Cerebellar cortex (tissue), 1 donor: ENCODE data around the gene PEMT.

ENCODE experiments used
- DNase-seq: peaks from one replicate; pipeline ENCODE4 v3.0.0-alpha.2; 2015; ENCODE audit warnings: low spot score

The PEMT gene

GRCh38 chr17:17570798-17571716 is 20.5 kb downstream of the PEMT start:
- DNase-seq = peak; percentile 48

DNA sequence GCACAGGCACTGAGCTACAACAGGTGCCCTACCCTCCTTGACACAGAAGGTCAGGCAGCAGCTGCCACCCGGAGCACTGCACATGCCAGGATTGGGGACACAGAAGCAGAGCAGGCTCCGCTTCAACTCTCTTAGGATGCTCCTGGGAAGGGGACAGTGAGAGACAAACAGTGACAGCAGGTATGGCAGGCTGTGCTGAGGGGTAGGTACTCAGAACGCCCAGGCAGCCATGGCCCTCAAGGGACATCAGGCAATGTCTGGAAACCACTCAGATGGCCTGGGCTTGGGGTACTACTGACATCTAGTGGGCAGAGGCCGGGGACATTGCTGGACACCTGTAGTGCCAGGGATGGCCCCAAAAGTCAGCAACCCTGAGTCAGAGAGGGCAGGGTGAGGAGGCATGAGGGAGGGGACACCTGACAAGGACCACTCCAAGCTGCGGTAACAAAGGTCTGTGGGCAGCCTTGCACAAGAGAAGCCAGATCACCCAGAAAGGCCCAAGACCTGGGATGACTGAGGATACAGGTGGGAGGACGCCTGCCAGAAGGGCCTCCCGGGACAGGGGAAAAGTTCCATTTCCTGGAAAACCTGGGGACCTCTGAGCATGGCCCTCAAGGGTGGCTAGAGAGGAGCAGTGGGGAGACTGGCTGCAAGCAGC is 21.2 kb downstream of the PEMT start:
- DNase-seq = peak; percentile 75

DNA sequence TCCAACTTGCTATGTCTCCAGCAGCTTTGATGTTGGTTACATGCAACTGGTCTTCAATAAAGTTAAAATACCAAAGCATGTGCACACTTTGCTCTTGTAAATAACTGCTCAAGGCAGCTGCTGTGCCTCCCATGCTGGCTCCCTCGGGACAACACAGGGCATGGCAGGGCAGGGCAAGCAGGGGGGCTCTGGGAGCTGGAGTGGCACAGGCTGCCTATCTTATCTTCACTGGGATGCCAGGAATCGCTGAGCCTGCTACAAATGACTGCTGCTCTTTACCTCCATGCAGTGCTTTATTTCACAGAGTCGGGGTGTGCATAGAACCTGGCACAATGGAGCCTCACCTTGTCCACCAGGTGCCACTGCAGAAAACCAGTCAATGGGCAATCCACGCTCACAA is 21.8 kb downstream of the PEMT start:
- no peak for DNase-seq

DNA sequence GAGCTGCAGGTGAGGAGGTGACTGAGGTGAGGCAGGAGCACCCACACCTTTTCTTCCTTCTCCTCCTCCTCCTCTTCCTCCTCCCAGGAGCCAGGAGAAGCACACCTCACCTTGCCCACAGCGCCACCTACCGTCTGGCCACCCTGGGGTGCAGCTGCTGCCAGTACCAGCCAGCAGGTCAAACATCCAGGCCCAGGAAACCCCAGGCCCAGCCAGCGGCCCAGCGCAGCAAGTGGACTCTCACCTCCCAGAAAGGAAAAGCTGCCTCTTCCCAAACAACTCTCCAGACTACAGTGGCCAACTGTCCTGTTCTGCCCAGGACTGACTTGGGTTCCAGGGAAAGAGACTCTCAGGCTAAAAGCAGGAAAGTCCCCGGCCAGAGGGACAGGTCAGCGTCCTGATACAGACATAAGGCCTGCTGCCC is 22.7 kb downstream of the PEMT start:
- peak; percentile 46 for DNase-seq

DNA sequence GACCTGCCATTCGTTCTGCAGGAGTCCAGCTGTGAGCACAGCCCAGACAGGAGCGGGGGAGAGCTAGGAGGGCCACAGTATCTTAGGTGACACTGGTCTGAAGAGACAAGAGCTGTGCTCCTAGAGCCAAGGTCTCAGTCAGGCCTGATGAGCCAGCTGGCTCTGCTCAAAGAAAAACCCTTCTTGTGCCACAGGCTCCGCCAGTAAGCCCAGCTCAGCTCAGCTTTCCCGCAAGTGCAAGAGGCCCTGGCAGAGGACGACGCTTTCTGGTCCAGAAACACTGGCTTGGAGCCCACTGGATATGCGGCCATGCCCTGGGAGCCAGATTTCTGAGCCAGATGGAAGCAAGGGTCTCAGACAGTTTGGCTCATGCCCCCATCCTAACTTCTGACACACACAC is 23.9 kb downstream of the PEMT start:
- peak; percentile 95 for DNase-seq

DNA sequence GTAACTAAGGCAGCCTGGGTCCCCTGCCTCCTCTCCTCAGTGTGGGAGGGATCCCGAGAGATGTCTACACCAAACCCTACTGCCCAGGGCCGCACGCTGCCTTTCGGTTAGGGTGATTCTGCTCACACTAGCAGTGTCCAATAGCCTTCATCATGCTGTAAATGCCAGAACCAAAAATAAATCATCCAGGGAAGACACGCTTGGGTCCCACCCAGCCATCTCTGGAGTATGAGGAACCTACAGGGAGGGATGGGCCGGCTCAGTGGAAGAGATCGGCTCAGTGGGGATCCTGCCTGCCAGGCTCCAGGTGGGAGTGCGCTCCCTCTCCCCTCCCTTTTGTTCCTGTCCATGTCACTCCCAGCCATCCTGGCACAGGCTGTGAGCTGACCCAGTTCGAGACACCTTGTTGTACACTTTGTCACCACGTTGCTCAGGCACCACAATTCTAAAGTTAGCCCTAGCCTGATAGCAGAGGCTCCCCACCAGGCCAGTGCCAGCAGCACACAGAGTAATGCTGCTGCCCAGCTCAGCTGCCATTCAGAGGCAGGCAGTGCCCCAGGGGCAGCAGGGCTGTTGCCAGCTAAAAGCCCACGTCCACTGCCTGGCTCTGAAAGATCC is 24.5 kb downstream of the PEMT start:
- peak; percentile 85 for DNase-seq

- DNase-seq = no peak
Measured at GRCh38 chr17:17565471-17566339, 25.8 kb downstream of the PEMT start.

GRCh38 chr17:17564896-17565295 is 26.6 kb downstream of the PEMT start:
- DNase-seq = no peak

- DNase-seq = no peak
Measured at GRCh38 chr17:17564323-17564722, 27.2 kb downstream of the PEMT start.

GRCh38 chr17:17563530-17563929 is 28.0 kb downstream of the PEMT start:
- no peak for DNase-seq

GRCh38 chr17:17562146-17562511 is 29.4 kb downstream of the PEMT start:
- no peak for DNase-seq

- DNase-seq = no peak
Measured at GRCh38 chr17:17561408-17562145, 29.9 kb downstream of the PEMT start.

GRCh38 chr17:17560975-17561374 is 30.5 kb downstream of the PEMT start:
- DNase-seq = no peak

DNA sequence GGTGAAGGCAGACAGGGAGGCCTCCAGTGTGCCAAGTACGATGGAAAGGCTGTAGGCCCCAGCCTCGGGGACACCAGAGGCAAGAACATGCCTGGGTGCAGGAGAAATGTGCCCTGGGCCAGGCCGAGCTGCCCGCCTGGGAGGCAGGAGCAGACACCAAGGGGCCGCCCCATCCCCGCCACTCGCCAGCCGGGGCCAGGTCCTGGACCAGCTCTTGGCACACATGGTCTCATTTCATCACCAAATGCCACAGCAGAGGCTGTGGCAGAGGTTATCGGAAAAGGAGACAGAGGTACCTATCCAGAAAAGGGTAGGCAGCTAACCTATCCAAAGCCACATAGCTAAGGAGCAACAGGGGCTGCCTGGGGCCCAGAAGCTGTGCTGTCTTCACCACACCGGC is 31.3 kb downstream of the PEMT start:
- no peak for DNase-seq

GRCh38 chr17:17559164-17559563 is 32.3 kb downstream of the PEMT start:
- DNase-seq = no peak

GRCh38 chr17:17558431-17558830 is 33.1 kb downstream of the PEMT start:
- DNase-seq = no peak

GRCh38 chr17:17557796-17558195 is 33.7 kb downstream of the PEMT start:
- peak; percentile 94 for DNase-seq

- DNase-seq = no peak
Measured at GRCh38 chr17:17556671-17557070, 34.8 kb downstream of the PEMT start.

DNA sequence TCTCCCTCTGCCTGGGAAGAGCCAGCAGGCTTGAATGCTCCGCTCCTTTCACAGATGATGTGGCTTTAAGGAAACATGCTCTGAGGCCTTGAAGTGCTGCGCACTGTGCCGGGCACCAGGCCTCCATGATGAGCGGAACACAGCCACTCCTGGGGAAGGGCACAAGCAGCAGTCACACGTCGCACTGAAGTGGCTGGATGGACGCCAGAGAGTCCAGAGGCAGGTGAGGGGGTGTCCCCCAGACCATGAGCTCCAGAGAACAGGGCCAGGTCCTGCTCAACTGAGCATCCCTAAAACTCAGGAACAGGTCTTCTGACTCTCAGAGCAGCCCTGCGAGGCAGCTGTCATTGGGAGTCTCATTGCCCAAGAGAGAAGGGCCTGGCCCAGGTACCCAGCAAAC is 35.6 kb downstream of the PEMT start:
- DNase-seq = no peak

DNA sequence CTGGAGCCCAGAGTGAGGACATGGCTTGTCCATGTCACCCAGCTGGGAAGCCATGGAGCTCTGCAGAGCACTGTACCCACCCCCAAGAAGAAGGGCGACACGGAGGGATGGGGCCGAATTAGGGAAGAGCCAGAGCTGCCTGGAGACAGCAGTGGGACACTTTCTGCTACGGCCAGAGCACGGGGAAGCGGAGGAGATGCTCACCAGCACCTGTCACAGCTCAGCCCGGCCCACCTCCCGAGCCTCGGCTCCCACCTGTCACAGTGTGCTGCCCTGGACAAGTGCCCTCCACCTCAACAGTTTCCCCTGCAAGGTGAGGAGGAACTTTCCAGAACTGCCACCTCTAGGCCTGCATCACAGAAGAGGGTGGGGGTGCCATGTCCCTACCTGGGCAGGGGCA is 36.4 kb downstream of the PEMT start:
- DNase-seq = no peak

- DNase-seq = no peak
Measured at GRCh38 chr17:17554266-17554665, 37.2 kb downstream of the PEMT start.
